ENCODE results near the gene PRM1. TPM values are rescaled to one million over a fixed set of nuclear protein-coding genes. Genes with fewer than 3 reads are reported as not detected.

PRM1 gene
- total RNA-seq, 1 experiment from 2014 or later = 0.48 TPM

DNA sequence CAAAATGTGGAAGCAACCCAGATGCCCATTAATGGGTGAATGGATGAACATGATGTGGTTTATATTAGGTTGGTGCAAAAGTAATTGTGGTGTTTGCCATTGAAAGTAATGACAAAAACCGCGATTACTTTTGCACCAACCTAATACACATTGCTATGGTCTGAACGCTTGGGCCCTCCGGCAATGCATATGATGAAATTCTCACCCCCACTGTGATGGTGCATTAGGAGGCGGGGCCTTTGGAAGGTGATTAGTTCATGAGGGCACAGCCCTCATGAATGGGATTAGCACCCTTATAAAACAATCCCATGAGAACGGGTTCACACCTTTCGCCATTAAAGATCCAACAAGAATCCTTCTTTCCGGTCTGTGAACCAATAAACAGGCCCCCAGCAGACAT, 25.3 kb upstream of the PRM1 start (continued):
- TF ChIP-seq, protein P1, sequence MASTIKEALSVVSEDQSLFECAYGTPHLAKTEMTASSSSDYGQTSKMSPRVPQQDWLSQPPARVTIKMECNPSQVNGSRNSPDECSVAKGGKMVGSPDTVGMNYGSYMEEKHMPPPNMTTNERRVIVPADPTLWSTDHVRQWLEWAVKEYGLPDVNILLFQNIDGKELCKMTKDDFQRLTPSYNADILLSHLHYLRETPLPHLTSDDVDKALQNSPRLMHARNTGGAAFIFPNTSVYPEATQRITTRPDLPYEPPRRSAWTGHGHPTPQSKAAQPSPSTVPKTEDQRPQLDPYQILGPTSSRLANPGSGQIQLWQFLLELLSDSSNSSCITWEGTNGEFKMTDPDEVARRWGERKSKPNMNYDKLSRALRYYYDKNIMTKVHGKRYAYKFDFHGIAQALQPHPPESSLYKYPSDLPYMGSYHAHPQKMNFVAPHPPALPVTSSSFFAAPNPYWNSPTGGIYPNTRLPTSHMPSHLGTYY (CRISPR knock-in tag; IDR thresholded peaks at IDR 0.05) = no peak
- TF ChIP-seq PRRX2 (CRISPR knock-in tag; IDR thresholded peaks at IDR 0.05) (no peak), CBFB (CRISPR knock-in tag; IDR thresholded peaks at IDR 0.05; ENCODE audit: low read depth) (no peak), JAZF1 (CRISPR knock-in tag; IDR thresholded peaks at IDR 0.05) (no peak)
- TF ChIP-seq, protein P2, sequence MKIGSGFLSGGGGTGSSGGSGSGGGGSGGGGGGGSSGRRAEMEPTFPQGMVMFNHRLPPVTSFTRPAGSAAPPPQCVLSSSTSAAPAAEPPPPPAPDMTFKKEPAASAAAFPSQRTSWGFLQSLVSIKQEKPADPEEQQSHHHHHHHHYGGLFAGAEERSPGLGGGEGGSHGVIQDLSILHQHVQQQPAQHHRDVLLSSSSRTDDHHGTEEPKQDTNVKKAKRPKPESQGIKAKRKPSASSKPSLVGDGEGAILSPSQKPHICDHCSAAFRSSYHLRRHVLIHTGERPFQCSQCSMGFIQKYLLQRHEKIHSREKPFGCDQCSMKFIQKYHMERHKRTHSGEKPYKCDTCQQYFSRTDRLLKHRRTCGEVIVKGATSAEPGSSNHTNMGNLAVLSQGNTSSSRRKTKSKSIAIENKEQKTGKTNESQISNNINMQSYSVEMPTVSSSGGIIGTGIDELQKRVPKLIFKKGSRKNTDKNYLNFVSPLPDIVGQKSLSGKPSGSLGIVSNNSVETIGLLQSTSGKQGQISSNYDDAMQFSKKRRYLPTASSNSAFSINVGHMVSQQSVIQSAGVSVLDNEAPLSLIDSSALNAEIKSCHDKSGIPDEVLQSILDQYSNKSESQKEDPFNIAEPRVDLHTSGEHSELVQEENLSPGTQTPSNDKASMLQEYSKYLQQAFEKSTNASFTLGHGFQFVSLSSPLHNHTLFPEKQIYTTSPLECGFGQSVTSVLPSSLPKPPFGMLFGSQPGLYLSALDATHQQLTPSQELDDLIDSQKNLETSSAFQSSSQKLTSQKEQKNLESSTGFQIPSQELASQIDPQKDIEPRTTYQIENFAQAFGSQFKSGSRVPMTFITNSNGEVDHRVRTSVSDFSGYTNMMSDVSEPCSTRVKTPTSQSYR (CRISPR knock-in tag; IDR thresholded peaks at IDR 0.05) = no peak
- TF ChIP-seq, protein P3, sequence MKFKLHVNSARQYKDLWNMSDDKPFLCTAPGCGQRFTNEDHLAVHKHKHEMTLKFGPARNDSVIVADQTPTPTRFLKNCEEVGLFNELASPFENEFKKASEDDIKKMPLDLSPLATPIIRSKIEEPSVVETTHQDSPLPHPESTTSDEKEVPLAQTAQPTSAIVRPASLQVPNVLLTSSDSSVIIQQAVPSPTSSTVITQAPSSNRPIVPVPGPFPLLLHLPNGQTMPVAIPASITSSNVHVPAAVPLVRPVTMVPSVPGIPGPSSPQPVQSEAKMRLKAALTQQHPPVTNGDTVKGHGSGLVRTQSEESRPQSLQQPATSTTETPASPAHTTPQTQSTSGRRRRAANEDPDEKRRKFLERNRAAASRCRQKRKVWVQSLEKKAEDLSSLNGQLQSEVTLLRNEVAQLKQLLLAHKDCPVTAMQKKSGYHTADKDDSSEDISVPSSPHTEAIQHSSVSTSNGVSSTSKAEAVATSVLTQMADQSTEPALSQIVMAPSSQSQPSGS (CRISPR knock-in tag; IDR thresholded peaks at IDR 0.05; ENCODE audit: borderline replicate concordance, low read depth) = no peak

DNA sequence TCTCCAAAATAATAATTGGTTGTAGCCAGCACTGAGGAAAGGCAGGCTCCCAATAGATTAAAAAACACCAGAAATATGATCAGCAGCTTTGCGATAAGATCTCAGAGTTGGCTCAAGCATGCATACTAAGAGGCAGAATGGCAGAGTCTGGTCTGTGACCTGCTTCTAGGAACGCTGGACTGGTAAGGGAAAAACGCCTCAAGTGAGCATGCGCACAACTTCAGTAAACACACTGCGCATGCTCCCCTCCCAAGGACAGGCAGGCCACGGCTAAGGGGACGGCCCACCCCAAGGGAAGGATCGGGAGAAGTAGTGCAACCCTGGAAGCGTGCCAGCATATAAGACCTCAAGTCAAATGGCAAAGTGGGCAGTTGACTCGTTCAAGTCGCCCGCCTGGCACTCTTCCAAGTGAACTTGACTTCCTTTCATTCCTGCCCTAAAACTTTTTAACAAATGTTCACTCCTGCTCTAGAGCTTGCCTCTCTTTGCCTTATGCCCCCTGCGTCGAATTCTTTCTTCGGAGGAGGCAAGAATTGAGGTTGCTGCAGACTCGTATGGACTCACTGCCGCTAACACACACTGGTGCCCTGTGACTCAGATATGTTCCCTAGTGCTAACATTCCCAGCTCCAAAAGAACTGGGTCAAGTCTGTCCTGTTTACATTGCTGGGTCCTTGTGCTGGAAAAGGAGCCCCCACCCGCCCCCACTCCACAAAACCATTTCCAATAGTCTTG, 22.4 kb upstream of the PRM1 start:
- no peak for ATAC-seq
- CTCF ChIA-PET = interaction anchor here (1.2 kb wide), 1 partner anchor 48 kb away, joined by 3 read pairs; the partner anchor contains the start of gene SOCS1

DNA sequence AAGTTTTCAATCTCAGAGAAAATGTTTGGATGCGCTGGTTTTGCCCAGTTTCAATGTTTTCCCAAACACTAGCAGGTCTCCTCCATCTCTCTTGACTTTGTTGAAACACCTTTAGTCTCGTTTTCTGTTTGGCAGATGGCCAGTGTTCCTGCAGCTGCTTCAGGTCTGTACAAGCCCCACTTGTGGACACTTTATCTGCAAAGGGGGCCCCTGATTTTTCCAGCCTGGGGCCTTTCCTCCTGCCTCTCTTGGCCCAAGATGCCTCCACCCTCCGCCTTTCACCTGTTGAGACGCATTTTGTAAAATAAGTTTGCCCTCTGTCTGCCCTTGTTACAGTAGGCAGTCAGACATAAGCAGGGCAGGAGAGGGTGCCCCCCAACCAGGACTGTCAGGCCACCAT, 21.8 kb upstream of the PRM1 start:
- no peaks in the 10 kb centered on the region for H3K36me3 Mint-ChIP-seq
- H3K27ac Mint-ChIP-seq = no peak overlapping the region
- H3K27me3 Mint-ChIP-seq (ENCODE audit: low read depth) = no peaks in the 10 kb centered on the region
- POLR2A ChIA-PET = no interaction called here
- no peak for DNase-seq (ENCODE audit: low spot score)
- ATAC-seq = no peak
- TF ChIP-seq, protein P4, sequence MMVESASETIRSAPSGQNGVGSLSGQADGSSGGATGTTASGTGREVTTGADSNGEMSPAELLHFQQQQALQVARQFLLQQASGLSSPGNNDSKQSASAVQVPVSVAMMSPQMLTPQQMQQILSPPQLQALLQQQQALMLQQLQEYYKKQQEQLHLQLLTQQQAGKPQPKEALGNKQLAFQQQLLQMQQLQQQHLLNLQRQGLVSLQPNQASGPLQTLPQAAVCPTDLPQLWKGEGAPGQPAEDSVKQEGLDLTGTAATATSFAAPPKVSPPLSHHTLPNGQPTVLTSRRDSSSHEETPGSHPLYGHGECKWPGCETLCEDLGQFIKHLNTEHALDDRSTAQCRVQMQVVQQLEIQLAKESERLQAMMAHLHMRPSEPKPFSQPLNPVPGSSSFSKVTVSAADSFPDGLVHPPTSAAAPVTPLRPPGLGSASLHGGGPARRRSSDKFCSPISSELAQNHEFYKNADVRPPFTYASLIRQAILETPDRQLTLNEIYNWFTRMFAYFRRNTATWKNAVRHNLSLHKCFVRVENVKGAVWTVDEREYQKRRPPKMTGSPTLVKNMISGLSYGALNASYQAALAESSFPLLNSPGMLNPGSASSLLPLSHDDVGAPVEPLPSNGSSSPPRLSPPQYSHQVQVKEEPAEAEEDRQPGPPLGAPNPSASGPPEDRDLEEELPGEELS (CRISPR knock-in tag; IDR thresholded peaks at IDR 0.05) = no peak
- TF ChIP-seq, protein P3 (CRISPR knock-in tag; IDR thresholded peaks at IDR 0.05; ENCODE audit: borderline replicate concordance, low read depth) = no peak
- TF ChIP-seq ZNF671 (CRISPR knock-in tag; IDR thresholded peaks at IDR 0.05) = no peak
- no peak overlapping the region for H3K4me3 Mint-ChIP-seq
- CTCF ChIA-PET = no interaction called here
- peaks cover 4% of the 10 kb centered on the region; the same call in 1 of the 2 replicates for H3K9me3 Mint-ChIP-seq
- H3K4me1 Mint-ChIP-seq = peaks cover 30% of the 10 kb centered on the region

More for the DNA sequence above, 22.4 kb upstream of the PRM1 start:
- H3K9me3 Mint-ChIP-seq = peaks cover 4% of the 10 kb centered on the region; the same call in 1 of the 2 replicates
- TF ChIP-seq ZNF423 (CRISPR knock-in tag; IDR thresholded peaks at IDR 0.05) (no peak), ZNF671 (CRISPR knock-in tag; IDR thresholded peaks at IDR 0.05) (no peak), GRHL2 (CRISPR knock-in tag; IDR thresholded peaks at IDR 0.05; ENCODE audit: insufficient replicate concordance, severe bottlenecking) (no peak), IRF2 (CRISPR knock-in tag; IDR thresholded peaks at IDR 0.05; ENCODE audit: borderline replicate concordance, low read depth) (no peak)
- TF ChIP-seq, protein P2 (CRISPR knock-in tag; IDR thresholded peaks at IDR 0.05) = no peak
- H3K4me3 Mint-ChIP-seq = no peak overlapping the region
- POLR2A ChIA-PET = no interaction called here
- H3K27me3 Mint-ChIP-seq (ENCODE audit: low read depth) = no peaks in the 10 kb centered on the region
- peak overlapping the region; percentile 30; the same call in 1 of the 2 replicates for H3K27ac Mint-ChIP-seq
- no peaks in the 10 kb centered on the region for H3K36me3 Mint-ChIP-seq
- peaks cover 32% of the 10 kb centered on the region for H3K4me1 Mint-ChIP-seq
- DNase-seq (ENCODE audit: low spot score) = no peak

Measured in WTC11 (cell line).